ENCODE measurements around the gene RARRES2.

RARRES2 gene

GRCh38 chr7:150341263-150342120, at the start of gene RARRES2:
Gene RARRES2, minus strand, starts transcription at chr7:150341629. Its CDS starts 1,020 bp downstream, at chr7:150340609.
- H3K9ac ChIP-seq (ENCODE audit: low read depth, low read length): no peak within 1 kb of the TSS

GRCh38 chr7:150390205-150390604, 48.8 kb upstream of the RARRES2 start:
- no peak overlapping the region for H3K9ac ChIP-seq (ENCODE audit: low read depth, low read length)

More at GRCh38 chr7:150341263-150342120, at the start of gene RARRES2:
- H3K9me3 ChIP-seq (ENCODE audit: insufficient read depth, low read length, severe bottlenecking): peaks cover 11% of the 10 kb centered on the region
- no peak within 1 kb of the TSS for H3K4me2 ChIP-seq (ENCODE audit: insufficient read depth, low read length)
- no peak within 1 kb of the TSS for H3K4me3 ChIP-seq (ENCODE audit: low read depth in 1 of 2, low read length in 2 of 2)
- H2AFZ ChIP-seq (ENCODE audit: low read depth, low read length): no peak within 1 kb of the TSS
- no peak for ATAC-seq (ENCODE audit: insufficient read depth, low read depth)
- peaks cover 61% of the 10 kb centered on the region for H3K36me3 ChIP-seq (ENCODE audit: insufficient read depth, low read length)
- TF ChIP-seq CTCF (IDR thresholded peaks at IDR 0.05; ENCODE audit: borderline replicate concordance, extremely low read depth, low read length, poor library complexity, severe bottlenecking): no peak
- no peak for TF ChIP-seq EZH2 (IDR thresholded peaks at IDR 0.05; ENCODE audit: borderline replicate concordance, low read depth, low read length, severe bottlenecking)
- no peak within 1 kb of the TSS for H3K27ac ChIP-seq (ENCODE audit: low read length)
- no peaks in the 10 kb centered on the region for H3K27me3 ChIP-seq (ENCODE audit: insufficient read depth, low read length, poor library complexity)
- DNase-seq: no peak
- peaks cover 15% of the 10 kb centered on the region for H4K20me1 ChIP-seq (ENCODE audit: insufficient read depth, low read length)
- no peaks in the 10 kb centered on the region for H3K79me2 ChIP-seq (ENCODE audit: insufficient read depth, low read length)
- H3K4me1 ChIP-seq (ENCODE audit: insufficient read depth, low read length): no peaks in the 10 kb centered on the region

GRCh38 chr7:150389532-150389816, 48.0 kb upstream of the RARRES2 start:
- peaks cover 27% of the 10 kb centered on the region for H3K79me2 ChIP-seq (ENCODE audit: insufficient read depth, low read length)
- H3K27ac ChIP-seq (ENCODE audit: low read length): no peak overlapping the region
- H3K36me3 ChIP-seq (ENCODE audit: insufficient read depth, low read length): peaks cover 44% of the 10 kb centered on the region

More at GRCh38 chr7:150390205-150390604, 48.8 kb upstream of the RARRES2 start:
- no peak overlapping the region for H3K4me3 ChIP-seq (ENCODE audit: low read depth in 1 of 2, low read length in 2 of 2)
- H3K36me3 ChIP-seq (ENCODE audit: insufficient read depth, low read length): peaks cover 39% of the 10 kb centered on the region
- no peak overlapping the region for H3K4me2 ChIP-seq (ENCODE audit: insufficient read depth, low read length)
- H3K4me1 ChIP-seq (ENCODE audit: insufficient read depth, low read length): no peaks in the 10 kb centered on the region
- H3K27me3 ChIP-seq (ENCODE audit: insufficient read depth, low read length, poor library complexity): no peaks in the 10 kb centered on the region
- DNase-seq (no peak), ATAC-seq (ENCODE audit: insufficient read depth, low read depth) (no peak)
- TF ChIP-seq CTCF (IDR thresholded peaks at IDR 0.05; ENCODE audit: borderline replicate concordance, extremely low read depth, low read length, poor library complexity, severe bottlenecking): no peak
- TF ChIP-seq EZH2 (IDR thresholded peaks at IDR 0.05; ENCODE audit: borderline replicate concordance, low read depth, low read length, severe bottlenecking): no peak
- no peaks in the 10 kb centered on the region for H3K9me3 ChIP-seq (ENCODE audit: insufficient read depth, low read length, severe bottlenecking)
- no peaks in the 10 kb centered on the region for H4K20me1 ChIP-seq (ENCODE audit: insufficient read depth, low read length)
- peaks cover 20% of the 10 kb centered on the region for H3K79me2 ChIP-seq (ENCODE audit: insufficient read depth, low read length)
- no peak overlapping the region for H2AFZ ChIP-seq (ENCODE audit: low read depth, low read length)
- no peak overlapping the region for H3K27ac ChIP-seq (ENCODE audit: low read length)

More at GRCh38 chr7:150389532-150389816, 48.0 kb upstream of the RARRES2 start:
- no peaks in the 10 kb centered on the region for H3K27me3 ChIP-seq (ENCODE audit: insufficient read depth, low read length, poor library complexity)
- no peak overlapping the region for H3K9ac ChIP-seq (ENCODE audit: low read depth, low read length)
- no peak for ATAC-seq (ENCODE audit: insufficient read depth, low read depth)
- H2AFZ ChIP-seq (ENCODE audit: low read depth, low read length): no peak overlapping the region
- H3K4me1 ChIP-seq (ENCODE audit: insufficient read depth, low read length): no peaks in the 10 kb centered on the region
- H3K9me3 ChIP-seq (ENCODE audit: insufficient read depth, low read length, severe bottlenecking): no peaks in the 10 kb centered on the region
- no peak for DNase-seq
- no peak for TF ChIP-seq EZH2 (IDR thresholded peaks at IDR 0.05; ENCODE audit: borderline replicate concordance, low read depth, low read length, severe bottlenecking)
- no peak for TF ChIP-seq CTCF (IDR thresholded peaks at IDR 0.05; ENCODE audit: borderline replicate concordance, extremely low read depth, low read length, poor library complexity, severe bottlenecking)
- H3K4me2 ChIP-seq (ENCODE audit: insufficient read depth, low read length): no peak overlapping the region
- no peak overlapping the region for H3K4me3 ChIP-seq (ENCODE audit: low read depth in 1 of 2, low read length in 2 of 2)
- H4K20me1 ChIP-seq (ENCODE audit: insufficient read depth, low read length): peaks cover 4% of the 10 kb centered on the region

Measured in DND-41 (cell line).